Tongue (tissue), 2 donors: ENCODE results near the gene HYCC1. TPM values are rescaled to one million over a fixed set of nuclear protein-coding genes. Genes with fewer than 3 reads are reported as not detected.
"Not testable (repeated sequence)": the region's sequence is repeated elsewhere in the genome, so short reads cannot be mapped to it uniquely, and the experiment has no call there.

Experiments used
- DNase-seq: peaks from one replicate; pipeline ENCODE4 v3.0.0-alpha.2; 2015
- total RNA-seq: library from RNA; depleted of rRNA; stranded (reverse); fragments of >200 nt; gene quantifications from one replicate; pipeline ENCODE4 v1.2.3, GENCODE V29; 2014

HYCC1 gene
- 40.4 TPM for total RNA-seq

DNA sequence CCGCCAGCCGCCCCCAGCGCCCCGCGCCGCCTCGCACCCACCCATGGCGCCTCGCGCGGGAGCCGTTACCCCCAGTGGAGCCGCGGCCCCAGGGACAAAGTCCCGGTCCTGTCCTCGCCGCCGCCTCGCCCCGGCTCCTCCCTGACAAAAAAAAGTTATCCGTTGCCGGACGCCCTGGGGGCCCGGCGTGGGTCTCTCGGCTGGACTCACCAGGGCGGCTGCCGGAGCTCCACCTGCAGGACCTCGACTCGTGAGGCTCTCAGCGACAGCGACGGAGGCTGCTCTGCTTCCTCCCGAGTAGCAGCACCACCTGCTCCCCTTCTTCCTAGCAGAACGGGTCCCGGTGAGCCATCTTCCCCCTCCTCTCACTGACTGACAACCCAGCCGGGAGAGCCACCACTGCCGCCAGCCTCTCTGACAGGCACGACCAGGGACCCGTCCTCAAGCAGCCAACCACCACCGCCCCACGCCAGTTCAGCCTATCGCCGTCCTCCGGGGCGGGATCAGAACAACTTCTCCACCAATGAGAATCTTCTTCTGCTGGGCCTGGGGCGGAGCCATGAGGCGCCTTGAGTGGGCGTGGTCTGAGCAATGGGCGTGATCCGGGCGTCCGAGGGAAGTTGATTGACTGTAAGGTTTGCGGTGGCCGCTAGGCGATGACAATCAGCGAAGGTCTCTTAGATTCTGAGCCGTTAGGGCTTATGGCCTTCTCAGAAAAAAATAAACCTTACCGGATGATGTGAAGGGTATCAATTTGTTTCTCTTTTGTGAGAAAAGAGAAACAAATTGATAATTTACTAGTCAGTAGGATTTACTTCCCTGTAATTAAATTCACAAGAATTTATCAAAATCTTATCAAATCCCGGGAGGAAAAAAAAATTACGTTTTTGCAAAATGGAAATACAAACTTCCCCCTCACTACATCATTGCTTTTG is at the start of gene HYCC1:
Gene HYCC1 (minus strand): TSS at position 416 of the 935 bp plus-strand sequence. CDS start 23,019 bp downstream, outside the sequence.
- peak; percentile 100 for DNase-seq

- DNase-seq: no peak
Measured at GRCh38 chr7:23062452-23062851, 48.5 kb upstream of the HYCC1 start.

GRCh38 chr7:23061327-23061726 is 47.4 kb upstream of the HYCC1 start:
- DNase-seq: no peak

DNA sequence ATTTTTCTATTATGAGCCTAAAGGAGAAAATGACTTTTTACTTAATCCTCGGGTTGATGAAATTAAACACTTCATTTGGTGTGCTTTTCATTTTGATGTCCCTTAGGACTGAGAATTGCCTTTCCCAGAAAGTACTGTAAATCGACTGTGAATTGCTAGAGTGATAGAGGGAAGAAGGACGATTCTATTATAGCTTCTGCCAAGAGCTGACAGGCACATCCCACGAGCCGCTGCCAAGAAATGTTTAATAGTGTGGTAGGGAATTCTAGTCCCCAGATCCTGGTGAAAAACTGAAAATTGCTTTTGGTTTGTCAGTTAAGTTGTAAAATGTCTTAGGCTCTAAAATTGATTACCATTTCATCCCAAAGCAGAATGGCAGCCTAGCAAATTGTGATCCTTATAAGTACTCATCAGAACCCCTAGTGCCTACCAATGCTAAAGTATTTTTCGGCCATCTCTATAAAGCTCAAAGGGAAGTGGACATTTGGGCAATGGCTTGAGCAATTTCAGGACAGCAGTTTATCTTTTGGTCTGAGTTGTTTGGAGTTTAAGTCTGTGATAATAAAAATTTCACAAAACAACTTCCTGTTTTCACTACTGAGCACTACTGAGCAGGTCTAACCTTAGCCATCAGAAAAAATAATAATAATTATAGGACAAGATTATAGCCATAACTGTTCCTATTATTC is 44.6 kb upstream of the HYCC1 start:
- DNase-seq: no peak

- peak; percentile 74 for DNase-seq
Measured at GRCh38 chr7:23055582-23056178, 41.8 kb upstream of the HYCC1 start.

- DNase-seq: not testable (repeated sequence)
Measured at GRCh38 chr7:23051124-23051485, 37.2 kb upstream of the HYCC1 start.

DNA sequence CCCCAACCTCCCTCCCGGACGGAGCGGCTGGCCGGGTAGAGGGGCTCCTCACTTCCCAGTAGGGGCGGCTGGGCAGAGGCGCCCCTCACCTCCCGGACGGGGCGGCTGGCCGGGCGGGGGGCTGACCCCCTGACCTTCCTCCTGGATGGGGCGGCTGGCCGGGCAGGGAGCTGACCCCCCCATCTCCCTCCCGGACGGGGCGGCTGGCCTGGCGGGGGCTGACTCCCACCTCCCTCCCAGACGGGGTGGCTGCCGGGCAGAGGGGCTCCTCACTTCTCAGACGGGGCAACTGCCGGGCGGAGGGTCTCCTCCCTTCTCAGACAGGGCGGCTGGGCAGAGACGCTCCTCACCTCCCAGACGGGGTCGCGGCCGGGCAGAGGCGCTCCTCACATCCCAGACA is 32.4 kb upstream of the HYCC1 start:
- not testable (repeated sequence) for DNase-seq

GRCh38 chr7:23045086-23045485 is 31.2 kb upstream of the HYCC1 start:
- not testable (repeated sequence) for DNase-seq

- no peak for DNase-seq
Measured at GRCh38 chr7:23044581-23044980, 30.7 kb upstream of the HYCC1 start.

GRCh38 chr7:23043441-23043840 is 29.5 kb upstream of the HYCC1 start:
- no peak for DNase-seq

DNA sequence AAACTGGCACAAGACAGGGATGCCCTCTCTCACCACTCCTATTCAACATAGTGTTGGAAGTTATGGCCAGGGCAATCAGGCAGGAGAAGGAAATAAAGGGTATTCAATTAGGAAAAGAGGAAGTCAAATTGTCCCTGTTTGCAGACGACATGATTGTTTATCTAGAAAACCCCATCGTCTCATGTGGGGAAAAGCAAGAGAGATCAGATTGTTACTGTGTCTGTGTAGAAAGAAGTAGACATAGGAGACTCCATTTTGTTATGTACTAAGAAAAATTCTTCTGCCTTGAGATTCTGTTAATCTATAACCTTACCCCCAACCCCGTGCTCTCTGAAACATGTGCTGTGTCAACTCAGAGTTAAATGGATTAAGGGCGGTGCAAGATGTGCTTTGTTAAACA is 25.7 kb upstream of the HYCC1 start:
- not testable (repeated sequence) for DNase-seq

DNA sequence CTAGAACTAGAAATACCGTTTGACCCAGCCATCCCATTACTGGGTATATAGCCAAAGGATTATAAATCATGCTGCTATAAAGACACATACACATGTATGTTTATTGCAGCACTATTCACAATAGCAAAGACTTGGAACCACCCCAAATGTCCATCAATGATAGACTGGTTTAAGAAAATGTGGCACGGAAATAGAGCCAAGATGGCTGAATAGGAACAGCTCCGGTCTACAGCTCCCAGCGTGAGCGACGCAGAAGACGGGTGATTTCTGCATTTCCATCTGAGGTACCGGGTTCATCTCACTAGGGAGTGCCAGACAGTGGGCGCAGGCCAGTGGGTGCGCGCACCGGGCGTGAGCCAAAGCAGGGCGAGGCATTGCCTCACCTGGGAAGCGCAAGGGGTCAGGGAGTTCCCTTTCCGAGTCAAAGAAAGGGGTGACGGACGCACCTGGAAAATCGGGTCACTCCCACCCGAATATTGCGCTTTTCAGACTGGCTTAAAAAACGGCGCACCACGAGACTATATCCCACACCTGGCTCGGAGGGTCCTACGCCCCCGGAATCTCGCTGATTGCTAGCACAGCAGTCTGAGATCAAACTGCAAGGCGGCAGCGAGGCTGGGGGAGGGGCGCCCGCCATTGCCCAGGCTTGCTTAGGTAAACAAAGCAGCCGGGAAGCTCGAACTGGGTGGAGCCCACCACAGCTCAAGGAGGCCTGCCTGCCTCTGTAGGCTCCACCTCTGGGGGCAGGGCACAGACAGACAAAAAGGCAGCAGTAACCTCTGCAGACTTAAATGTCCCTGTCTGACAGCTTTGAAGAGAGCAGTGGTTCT is 21.8 kb upstream of the HYCC1 start:
- DNase-seq: not testable (repeated sequence)

- DNase-seq: no peak
Measured at GRCh38 chr7:23027261-23027660, 13.3 kb upstream of the HYCC1 start.

DNA sequence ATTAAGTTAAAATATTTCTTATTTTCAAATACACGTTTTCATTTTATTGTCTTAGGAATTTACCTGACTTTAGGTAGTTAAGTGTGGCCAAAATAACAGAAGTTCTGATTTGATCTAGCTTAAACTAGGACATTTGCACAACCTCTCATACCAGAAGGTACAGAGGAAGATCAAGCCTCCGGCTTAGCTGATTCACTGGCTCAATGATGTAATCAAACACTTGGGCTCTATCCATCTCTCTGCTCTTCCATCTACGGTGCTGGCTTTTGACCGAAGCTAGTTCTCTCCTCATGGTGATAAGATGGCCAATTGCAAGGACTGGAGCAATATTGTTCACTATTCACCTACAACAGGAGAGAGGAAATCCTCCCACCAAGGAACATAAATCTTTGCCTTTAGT is 12.2 kb upstream of the HYCC1 start:
- DNase-seq: no peak

- DNase-seq: no peak
Measured at GRCh38 chr7:23024454-23024853, 10.5 kb upstream of the HYCC1 start.

- DNase-seq: peak; percentile 28
Measured at GRCh38 chr7:23022851-23023250, 8.9 kb upstream of the HYCC1 start.

GRCh38 chr7:23022258-23022769 is 8.4 kb upstream of the HYCC1 start:
- DNase-seq: no peak

GRCh38 chr7:23021596-23021995 is 7.7 kb upstream of the HYCC1 start:
- DNase-seq: peak; percentile 75

- DNase-seq: peak; percentile 38
Measured at GRCh38 chr7:23020742-23021401, 6.9 kb upstream of the HYCC1 start.

GRCh38 chr7:23018750-23019149 is 4.8 kb upstream of the HYCC1 start:
- DNase-seq: peak; percentile 36

DNA sequence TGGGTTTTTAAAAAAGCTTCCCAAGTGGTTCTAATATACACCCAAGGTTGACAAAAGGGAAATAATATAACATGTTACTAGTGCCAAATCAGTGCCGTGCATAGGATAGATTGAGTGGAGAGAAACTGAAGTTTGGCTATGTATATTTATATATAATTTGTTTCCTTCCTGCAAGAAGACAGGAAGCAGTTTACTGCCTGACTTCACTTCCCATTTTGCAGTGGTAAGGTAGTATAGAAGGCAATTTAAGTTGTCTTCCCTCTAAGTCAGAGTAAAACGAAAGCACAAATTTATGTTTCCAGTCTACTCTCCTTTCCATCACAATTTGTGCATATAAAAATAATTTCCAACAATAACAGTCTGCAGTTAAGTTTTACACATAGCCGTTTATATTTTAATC is 3.4 kb upstream of the HYCC1 start:
- no peak for DNase-seq
